NCI-H446 treated with DMSO at 0.1 percent for 48 hours (cell line): ENCODE data around the gene ABCA13.

Experiments
- DNase-seq: peaks from one replicate; lab custom pipeline; 2025; lab: John Stamatoyannopoulos, UW

The ABCA13 gene

DNA sequence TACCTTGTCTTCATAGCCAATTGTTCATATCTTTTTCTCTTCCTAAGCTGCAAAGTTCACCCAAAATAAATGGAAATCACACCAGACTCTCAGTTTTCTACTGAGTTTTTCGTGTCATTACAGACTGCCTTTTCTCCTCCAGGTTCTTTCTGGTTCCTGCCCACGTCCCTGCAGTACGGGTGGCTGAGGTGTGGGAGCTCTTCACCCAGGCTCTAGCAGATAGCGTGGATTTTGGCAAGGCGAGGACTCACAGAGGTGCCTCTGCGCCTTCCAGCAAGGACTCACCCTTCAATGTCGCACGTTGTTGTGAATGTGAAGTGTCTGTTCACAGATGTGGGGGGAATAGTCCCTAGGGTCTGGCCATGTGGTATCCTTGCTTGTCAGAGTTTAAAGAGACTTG is 71.6 kb downstream of the ABCA13 start:
- DNase-seq, result no peak

DNA sequence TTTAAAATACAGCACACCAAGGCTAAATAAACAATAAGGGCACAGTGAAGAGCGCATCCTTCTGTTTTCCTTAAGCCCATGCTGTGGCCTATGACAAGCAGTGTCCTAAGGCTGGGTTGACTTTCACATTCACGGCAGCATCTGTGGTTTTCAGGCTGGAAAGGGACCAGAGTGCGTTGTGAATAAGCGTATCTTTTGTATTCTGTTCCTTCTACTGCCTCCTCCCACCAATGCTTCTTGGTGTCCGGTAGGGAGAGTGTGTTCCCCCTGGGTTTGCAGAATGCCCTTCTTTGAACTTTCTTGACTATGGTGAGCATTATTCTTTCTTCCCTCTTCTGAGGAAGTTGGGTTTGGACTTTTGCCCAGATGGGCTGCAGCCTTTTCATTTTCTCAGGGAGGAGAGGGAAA is 73.6 kb downstream of the ABCA13 start:
- DNase-seq, result no peak

DNA sequence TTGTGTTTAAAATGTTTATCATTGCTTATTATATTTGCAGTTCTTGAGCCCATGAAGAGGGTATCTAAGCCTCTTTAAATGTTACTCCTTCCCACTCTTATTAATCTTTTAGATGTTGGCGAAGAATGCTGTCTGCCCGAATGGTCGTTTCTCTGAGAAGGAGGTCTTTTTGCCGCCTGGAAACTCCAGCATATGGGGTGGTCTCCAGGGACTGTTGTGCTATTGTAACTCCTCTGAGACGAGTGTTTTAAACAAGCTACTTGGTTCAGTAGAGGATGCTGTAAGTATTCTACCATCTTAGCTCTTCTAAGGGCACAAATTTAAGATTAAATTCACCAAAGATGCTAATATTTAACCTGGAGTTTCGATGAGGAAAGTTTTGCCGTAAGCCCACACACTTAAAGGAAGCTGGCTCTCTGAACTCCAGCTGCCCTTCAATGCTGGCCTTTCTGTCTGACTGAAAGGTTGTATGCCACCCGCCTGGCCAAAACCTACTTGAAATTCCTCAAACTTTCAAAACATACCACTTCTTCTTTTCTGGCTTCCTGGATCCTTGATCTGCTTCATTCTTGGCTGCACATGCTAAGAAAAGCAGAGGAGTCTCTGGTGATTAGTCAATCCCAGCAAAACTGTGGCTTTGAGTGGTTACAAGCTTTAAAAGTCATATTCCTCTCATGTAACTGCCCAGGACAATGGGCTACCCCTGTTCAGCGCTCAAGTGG is 74.7 kb downstream of the ABCA13 start:
- no peak for DNase-seq

DNA sequence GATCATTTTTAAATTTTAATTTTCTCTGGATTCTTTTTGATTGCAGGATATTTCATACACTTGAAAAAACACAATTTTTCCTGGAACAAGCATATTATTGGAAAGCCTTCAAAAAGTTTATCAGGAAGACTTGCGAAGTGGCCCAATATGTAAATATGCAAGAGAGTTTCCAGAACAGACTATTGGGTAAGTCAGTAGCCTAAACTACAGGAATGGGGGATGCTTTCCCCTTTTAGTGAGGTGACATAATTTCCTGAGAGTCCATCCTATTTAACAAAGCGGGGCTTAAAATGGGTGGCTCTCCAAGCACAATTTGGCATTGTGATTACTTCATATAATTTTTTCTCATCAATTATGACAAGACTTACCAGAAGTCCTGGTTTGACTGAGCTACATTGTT is 77.9 kb downstream of the ABCA13 start:
- no peak for DNase-seq

DNA sequence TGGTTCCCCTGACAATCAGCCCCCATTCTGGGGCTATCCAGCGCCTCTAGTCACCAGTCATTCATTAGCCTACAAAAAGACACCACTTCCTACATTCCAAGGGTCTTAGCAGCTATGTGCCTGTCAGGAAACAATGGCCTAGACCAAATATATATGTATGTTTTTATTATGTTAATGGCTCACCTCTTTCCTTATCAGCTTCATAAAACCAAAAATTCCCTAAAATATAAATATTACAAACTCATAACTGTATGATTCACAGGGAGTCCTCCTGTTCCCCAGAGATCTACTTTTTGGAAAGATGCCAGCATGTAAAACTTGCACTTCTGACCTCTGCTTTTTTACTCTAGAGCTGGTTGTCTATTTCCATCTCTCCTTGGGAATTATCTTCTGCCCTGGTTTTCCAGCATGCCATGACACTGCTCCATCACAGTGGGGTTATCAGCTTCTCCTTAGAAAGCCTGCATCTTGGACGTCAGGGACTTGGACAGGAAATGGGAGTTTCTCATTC is 79.2 kb downstream of the ABCA13 start:
- no peak for DNase-seq

DNA sequence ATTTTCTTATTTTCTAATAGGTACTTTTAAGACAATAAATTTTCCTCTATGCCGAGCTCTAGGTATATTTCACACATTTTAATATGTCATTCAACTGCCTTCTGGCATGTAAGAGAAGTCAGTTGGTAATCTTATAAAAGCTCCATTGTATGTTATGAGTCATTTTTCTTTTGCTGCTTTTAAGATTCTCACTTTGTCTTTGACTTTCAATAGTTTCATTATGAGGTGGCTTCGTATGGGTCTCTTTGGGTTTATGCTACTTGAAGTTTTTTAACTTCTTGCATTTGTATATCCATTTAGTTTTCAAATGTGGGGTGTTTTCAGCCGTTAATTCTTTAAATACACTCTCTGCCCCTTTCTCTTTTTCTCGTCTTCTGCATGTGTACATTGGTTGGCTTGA is 80.5 kb downstream of the ABCA13 start:
- DNase-seq, result no peak

DNA sequence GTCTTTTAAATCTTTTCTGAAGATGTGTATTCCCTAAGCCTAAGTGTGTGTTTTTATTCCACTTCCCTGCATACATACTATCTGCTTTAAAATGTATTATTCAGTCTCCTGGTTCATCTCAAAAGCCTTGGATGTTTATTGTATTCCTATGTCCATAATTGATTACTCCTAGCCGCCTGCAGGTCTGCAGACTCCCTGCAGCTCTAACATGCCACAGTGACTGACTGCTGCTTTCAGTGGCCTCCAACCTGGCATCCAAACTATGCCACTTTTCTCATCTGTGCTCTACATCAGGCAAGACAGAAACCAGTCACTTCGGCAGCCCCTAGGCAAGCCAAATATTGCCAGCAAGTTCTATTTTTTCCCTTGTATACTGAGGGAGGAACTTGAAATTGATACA is 81.7 kb downstream of the ABCA13 start:
- no peak for DNase-seq

DNA sequence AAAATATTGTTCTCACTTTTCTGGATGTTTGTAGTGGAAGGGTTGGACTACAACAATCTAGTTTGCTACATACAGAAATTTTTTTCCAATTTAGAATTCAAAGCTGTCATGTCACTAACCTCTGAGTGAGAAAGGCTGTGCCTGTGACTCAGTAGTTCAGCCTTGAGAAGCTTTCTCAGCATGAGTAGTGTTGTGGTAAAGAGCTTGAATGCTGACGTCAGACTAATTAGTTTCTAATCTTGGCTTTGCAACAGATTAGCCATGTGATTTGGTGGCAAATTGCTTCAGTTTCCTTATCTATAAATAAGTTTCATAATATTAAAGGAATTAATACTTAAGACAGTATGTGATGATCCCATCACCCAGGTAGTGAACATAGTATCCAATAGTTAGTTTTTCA is 83.8 kb downstream of the ABCA13 start:
- no peak for DNase-seq

DNA sequence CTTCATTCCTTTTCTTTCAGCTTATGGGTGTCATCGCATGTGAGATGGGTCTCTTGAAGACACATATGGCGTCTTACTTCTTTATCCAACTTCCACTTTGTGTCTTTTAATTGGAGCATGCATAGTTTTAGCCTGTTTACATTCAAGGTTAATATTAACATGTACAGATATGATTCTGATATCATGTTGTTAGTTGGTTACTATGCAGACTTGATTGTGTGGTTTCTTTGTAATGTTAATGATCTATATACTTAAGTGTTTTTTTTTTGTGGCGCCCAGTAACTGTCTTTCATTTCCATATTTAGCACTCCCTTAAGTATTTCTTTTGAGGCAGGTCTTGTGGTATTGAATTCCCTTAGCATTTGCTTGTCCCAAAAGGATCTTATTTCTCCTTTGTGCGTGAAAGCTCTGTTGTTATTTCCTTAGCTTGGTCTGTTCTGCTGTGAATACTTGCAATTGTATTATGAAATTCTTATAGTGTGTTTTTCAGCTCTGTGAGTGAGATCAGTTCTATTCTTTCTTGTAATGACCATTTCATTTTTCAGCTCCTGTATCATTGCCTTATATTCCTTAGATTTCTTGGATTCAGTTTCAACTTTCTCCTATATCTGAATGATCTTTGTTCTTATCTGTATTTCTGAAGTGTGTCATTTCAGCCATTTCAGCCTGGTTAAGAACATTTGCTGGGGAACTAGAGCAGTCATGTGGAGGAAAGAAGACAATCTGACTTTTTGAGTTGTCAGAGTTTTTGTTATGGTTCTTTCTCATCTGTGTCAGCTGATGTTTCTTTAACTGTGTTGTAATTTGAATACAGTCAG is 88.4 kb downstream of the ABCA13 start:
- DNase-seq, result no peak

DNA sequence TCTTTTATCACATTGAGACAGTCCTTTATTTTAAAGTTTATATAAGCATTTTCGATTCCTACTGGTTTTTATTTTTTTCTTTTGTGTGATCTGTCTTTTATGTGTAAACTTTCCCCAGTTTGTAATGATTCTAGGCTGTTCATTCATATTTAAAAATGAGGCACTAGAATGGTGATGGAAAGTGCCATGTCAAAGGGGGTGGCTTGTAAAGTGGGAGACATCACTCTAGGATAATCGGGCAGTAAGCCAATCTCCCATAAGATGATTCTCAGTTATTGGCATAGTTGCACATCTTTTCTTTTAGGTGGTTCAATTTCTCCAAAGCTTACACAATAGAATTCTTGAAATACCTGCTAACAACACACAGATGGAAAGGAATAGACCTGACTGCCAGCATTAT is 90.4 kb downstream of the ABCA13 start:
- no peak for DNase-seq

DNA sequence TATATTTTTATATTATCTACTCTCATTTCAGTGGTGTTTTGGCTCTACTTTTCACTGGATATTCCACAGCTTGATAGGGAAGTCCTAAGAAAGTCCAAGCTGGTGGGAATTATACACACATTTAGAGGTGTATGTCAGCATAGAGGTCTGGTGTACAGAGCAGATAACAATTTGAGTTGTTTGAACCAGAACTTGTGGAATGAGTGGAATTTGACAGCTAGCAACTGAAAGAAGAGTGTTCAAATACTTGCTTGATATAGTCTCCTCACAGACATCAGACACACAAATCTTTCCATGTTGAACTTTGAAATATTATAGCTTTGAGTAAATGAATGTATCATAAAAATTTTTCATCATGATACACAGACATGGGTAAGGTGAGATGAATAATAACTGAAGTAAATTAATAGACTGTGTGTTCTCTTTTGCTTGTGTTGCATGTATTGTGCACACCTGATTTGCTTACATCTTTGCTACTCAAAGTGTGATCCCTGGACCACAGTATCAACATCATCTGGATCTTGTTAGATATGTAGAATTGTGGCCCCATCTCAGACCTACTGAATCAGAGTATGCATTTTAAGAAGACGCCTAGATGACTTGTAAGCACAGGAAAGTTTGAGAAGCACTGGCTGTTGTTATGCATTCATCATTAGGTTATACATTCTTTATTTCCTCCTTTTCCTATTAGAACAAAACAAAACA is 91.5 kb downstream of the ABCA13 start:
- no peak for DNase-seq

DNA sequence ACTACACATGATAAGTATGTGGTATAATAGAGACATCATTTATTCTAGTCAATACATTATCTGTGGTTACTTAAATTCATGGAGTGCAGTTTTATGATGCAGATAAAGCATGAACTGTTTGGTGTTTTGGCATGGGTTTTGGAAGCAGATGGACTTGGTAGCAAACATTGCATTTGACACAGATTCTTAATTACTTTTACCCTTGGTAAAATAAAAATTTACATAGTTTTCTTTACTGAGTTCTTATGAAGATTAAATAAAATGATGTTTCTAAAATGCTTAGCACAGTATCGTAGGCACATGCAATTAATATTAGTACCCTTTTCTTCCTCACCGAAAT is 92.0 kb downstream of the ABCA13 start:
- no peak for DNase-seq

DNA sequence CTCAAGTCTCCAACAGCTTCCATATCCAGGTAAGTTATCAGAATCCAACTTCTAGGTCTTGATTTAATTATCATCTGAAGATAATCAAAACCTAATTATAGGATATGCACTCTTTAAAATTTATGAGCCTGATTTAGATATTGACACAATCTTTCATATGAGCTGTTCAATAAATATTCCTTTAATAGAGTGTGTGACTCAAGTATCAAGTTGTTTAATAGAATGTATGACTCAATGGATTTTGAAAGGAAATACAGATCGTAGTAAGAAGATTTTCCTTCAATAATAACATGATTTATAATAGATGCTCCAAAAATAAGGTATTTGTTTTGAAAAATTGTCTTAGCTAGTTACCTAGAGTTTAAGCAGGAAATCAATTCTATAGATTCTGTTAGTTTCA is 97.8 kb downstream of the ABCA13 start:
- no peak for DNase-seq

DNA sequence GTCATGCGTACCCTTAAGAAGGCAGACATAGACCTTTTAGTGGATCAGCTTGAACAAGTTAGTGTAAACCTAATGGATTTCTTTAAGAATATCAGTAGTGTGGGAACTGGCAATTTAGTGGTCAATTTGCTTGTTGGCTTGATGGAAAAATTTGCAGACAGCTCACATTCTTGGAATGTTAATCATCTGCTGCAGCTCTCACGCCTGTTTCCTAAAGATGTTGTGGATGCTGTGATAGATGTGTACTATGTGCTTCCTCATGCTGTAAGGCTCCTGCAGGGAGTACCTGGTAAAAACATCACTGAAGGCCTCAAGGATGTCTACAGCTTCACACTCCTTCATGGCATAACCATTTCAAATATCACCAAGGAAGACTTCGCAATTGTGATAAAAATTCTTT is 103.4 kb downstream of the ABCA13 start:
- DNase-seq, result no peak

DNA sequence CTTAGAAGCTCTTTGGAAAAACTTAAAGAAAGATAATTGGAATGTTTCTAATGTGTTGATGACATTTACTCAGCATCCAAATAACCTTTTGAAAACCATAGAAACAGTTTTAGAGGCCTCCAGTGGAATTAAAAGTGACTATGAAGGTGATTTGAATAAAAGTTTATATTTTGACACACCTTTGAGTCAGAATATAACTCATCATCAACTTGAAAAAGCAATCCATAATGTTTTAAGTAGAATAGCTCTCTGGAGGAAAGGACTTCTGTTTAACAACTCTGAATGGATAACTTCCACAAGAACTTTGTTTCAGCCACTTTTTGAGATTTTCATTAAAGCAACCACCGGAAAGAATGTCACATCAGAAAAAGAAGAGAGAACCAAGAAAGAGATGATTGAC is 108.2 kb downstream of the ABCA13 start:
- no peak for DNase-seq

DNA sequence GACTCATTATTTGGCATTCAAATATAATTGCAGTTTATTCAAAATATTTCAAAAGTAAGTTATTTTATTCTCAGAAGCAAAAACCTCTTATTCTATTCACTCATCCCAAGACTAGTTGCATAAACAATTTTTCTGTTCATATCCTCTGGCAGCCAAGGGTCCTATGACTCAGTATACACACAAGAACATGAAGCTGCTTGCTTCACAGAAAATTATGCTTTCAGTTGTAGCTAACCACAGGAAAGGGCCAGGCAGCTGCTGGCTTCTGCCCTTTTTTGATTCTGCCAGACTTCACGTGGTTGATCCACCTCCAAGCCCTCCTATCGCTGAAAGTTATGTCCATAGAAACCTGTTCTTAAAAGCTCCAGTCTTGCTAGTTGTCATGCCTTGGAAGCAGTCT is 108.8 kb downstream of the ABCA13 start:
- no peak for DNase-seq

DNA sequence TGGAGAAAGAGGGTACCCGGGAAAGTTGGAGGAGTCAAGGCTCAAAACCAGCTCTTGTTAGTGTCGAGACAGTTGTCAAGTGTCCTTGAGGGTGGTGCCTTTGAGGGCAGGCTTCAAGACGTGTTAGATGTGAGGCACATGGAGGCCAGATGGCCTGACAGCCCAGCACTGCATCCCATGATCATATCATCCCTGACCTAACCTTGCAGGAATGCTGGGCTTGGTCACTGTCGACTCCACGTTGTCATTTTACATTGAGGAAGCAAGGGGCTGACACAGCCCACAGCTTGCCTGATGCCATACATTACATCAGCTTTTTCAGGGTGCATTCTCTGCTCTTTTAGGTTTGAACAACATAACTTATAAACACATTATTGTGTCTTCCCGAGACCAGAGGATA is 114.1 kb downstream of the ABCA13 start:
- DNase-seq, result no peak

DNA sequence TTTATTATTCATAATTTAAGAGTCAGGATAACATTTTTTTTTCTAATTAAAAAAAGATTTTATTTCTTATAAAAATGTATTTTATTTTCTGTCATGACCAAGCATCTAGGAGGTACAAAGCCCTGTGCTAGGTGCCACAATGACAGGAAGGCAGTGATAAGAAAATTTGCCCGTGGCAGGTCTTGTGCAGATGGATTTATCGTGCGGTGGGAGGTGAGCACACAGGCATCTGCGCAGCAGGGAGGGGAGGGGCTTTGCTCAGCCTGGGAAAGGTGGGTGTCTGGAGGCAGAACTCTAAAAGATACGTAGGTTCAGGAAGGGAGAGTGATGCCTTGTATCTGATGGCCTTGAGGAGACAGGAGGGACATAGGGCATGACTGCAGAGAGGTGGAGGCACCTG is 115.6 kb downstream of the ABCA13 start:
- DNase-seq, result no peak

DNA sequence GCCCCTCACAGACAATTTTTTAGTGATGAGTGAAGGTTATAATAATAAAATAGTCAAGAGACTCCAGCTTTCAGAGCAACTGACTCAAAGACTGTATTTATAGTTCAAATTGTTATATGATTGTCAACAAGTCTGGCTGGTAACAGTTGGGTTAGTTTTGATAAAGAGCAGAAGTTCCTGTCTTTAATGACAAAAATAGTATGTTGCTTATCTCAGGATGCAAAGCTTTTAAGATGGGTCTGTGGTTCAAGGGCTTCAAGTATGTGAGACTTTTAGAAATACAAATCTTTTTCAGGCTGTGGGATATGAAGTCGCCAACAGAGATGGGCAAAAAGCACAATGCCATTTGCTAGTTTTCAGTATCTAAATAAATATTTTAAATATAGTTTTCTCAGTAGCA is 118.4 kb downstream of the ABCA13 start:
- no peak for DNase-seq

DNA sequence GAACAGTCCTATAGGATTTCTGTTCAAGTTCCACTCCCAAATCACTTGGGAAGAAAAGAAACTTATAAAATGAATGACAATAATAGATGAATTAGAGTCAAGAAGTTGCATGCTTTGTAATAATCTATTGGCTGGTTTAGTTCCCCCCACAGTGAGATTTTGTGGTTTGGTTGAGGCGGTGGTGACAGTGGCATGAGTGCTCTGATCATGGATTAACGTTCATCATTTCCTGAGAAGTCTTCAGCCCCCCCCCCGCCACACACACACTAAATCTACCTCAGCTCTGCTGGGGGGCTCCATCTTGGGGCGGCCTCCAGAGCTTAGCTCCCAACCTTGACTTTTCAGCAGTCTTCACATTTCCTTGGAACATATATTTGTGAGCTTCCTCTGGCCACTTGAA is 121.7 kb downstream of the ABCA13 start:
- DNase-seq, result no peak

DNA sequence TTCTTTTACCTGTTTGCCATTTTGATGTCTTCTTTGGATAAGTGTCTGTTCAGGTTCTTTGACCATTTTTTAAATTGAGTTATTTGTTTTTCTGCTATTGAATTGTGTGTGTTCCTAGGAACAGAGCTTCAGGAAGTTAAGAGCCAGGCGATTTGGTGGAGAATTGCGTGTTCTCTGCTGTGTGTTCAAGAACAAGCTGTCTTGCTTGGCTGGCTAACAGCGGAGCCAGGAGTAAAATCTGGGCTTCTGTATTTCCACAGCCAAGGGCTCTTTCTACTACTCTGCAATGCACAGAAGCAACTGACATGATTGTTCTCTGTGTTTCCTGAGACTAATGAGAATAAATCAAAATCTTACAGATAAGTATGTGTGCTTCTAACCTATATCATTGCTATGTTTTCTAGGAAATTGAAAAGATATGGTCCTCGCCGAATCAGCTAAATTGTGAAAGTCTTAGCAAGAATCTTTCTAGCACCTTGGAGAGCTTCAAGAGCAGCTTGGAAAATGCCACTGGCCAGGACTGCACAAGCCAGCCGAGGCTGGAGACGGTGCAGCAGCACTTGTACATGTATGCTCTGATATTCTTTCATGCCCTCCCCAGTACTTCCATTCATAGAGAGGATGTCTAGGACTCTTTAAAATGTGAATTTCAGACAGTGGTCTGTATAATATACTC is 124.2 kb downstream of the ABCA13 start:
- no peak for DNase-seq

DNA sequence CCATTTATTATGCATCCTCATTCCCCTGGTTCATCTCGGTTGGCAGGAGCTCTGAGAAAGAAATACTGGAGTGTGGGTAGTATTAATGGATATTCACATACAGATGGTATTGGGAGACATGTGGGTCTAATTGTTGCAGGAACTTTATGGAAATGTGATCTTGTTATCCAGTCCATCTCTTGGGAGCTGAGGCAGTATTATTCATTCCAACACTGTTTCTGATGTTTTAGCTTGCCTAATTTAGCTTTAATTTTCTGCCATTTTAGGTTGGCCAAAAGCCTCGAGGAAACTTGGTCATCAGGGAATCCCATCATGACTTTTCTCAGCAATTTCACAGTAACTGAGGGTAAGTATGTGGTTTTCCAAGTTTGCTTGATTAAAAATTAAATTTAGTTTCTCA is 125.7 kb downstream of the ABCA13 start:
- DNase-seq, result no peak

DNA sequence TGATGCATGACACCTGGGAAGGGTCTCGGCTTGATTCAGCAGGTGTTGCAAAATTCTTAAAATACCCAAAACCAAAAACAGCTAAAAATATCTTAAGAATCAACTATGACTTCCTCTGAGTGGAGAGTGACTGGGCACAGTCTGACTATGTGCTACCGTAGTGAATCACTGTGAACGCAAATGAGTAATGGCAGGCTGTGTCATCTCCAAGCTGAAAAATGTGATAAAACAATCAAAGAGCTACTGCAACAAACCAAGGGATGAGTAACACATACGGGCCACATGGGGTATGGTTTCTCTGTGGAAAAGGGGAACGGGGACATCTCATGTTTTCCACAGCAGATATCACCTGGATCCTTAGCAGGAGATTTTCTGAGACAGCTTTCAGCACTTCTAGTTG is 127.5 kb downstream of the ABCA13 start:
- DNase-seq, result no peak
